IMR-90 (cell line): Measurements from ENCODE around the gene FBXW11. TPM values are rescaled to one million over a fixed set of nuclear protein-coding genes. Genes with fewer than 3 reads are reported as not detected.

Experiments used
- ATAC-seq: fragments of 200-7000 bp; cut with Tn5 transposase; 2 replicates; pipeline ENCODE4 v1.9.1; 2020; ENCODE audit warnings: low read depth, mild to moderate bottlenecking, moderate library complexity
- BruUV-seq: library from RNA; stranded (reverse); fragments of 400-500 nt; replicated peaks from 2 replicates; lab custom pipeline; 2021; lab: Mats Ljungman, UMichigan
- CTCF ChIA-PET: fragments of 300-600 bp; formaldehyde crosslinking; extraction: SDS; loops from one replicate; lab custom pipeline; 2021; ENCODE audit warnings: antibody characterized with exemption; lab: Yijun Ruan, JAX
- POLR2A ChIA-PET: fragments of 300-600 bp; sonication (Branson Sonifier 250); formaldehyde crosslinking; loops from one replicate; lab custom pipeline; 2022; ENCODE audit warnings: antibody characterized with exemption; ENCODE audit not compliant: unreplicated experiment; lab: Charles Lee
- DNase-seq: peaks from one replicate; pipeline ENCODE4 v3.0.0; 2013
- H2AFZ ChIP-seq: replicated peaks from 2 replicates; pipeline ENCODE3; 2013; ENCODE audit warnings: low read length, mild to moderate bottlenecking; ENCODE audit not compliant: poor library complexity
- H2AK5ac ChIP-seq: 2 replicates; pipeline ENCODE4 v1.6.1; 2013; ENCODE audit warnings: low read depth, low read length, inconsistent platforms
- H2AK9ac ChIP-seq: replicated peaks from 2 replicates; pipeline ENCODE3; 2013; ENCODE audit warnings: mild to moderate bottlenecking, low read depth, low read length, moderate library complexity; ENCODE audit not compliant: poor library complexity
- H2BK120ac ChIP-seq: 2 replicates; pipeline ENCODE4 v1.6.1; 2013; ENCODE audit warnings: low read depth, low read length, inconsistent platforms
- H2BK15ac ChIP-seq: 3 replicates; pipeline ENCODE4 v1.6.1; 2013; ENCODE audit warnings: low read depth, low read length, inconsistent platforms
- H2BK20ac ChIP-seq: 2 replicates; pipeline ENCODE4 v1.6.1; 2013; ENCODE audit warnings: low read depth, mild to moderate bottlenecking, inconsistent platforms, low read length, moderate library complexity
- H2BK5ac ChIP-seq: 2 replicates; pipeline ENCODE4 v1.6.1; 2013; ENCODE audit warnings: mild to moderate bottlenecking, low read depth, low read length, inconsistent platforms; ENCODE audit not compliant: poor library complexity, severe bottlenecking
- H3K14ac ChIP-seq: replicated peaks from 2 replicates; pipeline ENCODE4 v1.6.1; 2013; ENCODE audit warnings: low read depth, low read length, inconsistent platforms
- H3K18ac ChIP-seq: 2 replicates; pipeline ENCODE4 v1.6.1; 2013; ENCODE audit warnings: low read depth, low read length, control low read depth
- H3K23ac ChIP-seq: 2 replicates; pipeline ENCODE4 v1.6.1; 2013; ENCODE audit warnings: low read depth, low read length, inconsistent platforms
- H3K27ac ChIP-seq: 2 replicates; pipeline ENCODE4 v1.5.1; 2013; ENCODE audit warnings: mild to moderate bottlenecking, control low read depth, low read length; ENCODE audit not compliant: insufficient read depth
- H3K27me3 ChIP-seq: 2 replicates; pipeline ENCODE4 v1.6.1; 2013; ENCODE audit warnings: low read length; ENCODE audit not compliant: control insufficient read depth, insufficient read depth
- H3K36me3 ChIP-seq: 2 replicates; pipeline ENCODE4 v1.6.1; 2013; ENCODE audit warnings: low read length, mixed read lengths; ENCODE audit not compliant: control insufficient read depth, insufficient read depth
- H3K4ac ChIP-seq: 2 replicates; pipeline ENCODE4 v1.6.1; 2013; ENCODE audit warnings: low read depth, low read length, inconsistent platforms
- H3K4me1 ChIP-seq: 2 replicates; pipeline ENCODE4 v1.6.1; 2013; ENCODE audit warnings: low read length, mixed read lengths; ENCODE audit not compliant: control insufficient read depth, insufficient read depth
- H3K4me2 ChIP-seq: 2 replicates; pipeline ENCODE4 v1.6.1; 2013; ENCODE audit warnings: low read depth, mild to moderate bottlenecking, control low read depth, low read length, moderate library complexity
- H3K4me3 ChIP-seq: 2 replicates; pipeline ENCODE4 v1.5.1; 2013; ENCODE audit warnings: low read depth, mild to moderate bottlenecking, control low read depth, low read length, moderate library complexity; ENCODE audit not compliant: insufficient read depth
- H3K56ac ChIP-seq: 2 replicates; pipeline ENCODE4 v1.6.1; 2013; ENCODE audit warnings: low read length, inconsistent platforms; ENCODE audit not compliant: insufficient read depth; ENCODE audit errors: extremely low read depth
- H3K79me1 ChIP-seq, 2 experiments: 2 replicates each; pipeline ENCODE4 v1.6.1; 2013; ENCODE audit warnings: low read length in 2 of 2, inconsistent platforms in 1 of 2, low read depth in 1 of 2
- H3K9ac ChIP-seq: 2 replicates; pipeline ENCODE4 v1.6.1; 2013; ENCODE audit warnings: low read depth, low read length, control low read depth
- H3K9me1 ChIP-seq: 2 replicates; pipeline ENCODE4 v1.6.1; 2013; ENCODE audit warnings: low read length, inconsistent platforms; ENCODE audit not compliant: insufficient read depth
- H3K9me3 ChIP-seq: 2 replicates; pipeline ENCODE4 v1.6.1; 2013; ENCODE audit warnings: low read length; ENCODE audit not compliant: control insufficient read depth, insufficient read depth
- H4K20me1 ChIP-seq: 2 replicates; pipeline ENCODE4 v1.6.1; 2013; ENCODE audit warnings: low read length, inconsistent platforms; ENCODE audit not compliant: insufficient read depth
- H4K5ac ChIP-seq: 2 replicates; pipeline ENCODE4 v1.6.1; 2013; ENCODE audit warnings: mild to moderate bottlenecking, low read depth, low read length, control low read depth
- H4K8ac ChIP-seq, 2 experiments: 2 replicates each; pipeline ENCODE4 v1.6.1; 2013; ENCODE audit warnings: low read depth in 2 of 2, low read length in 2 of 2, control low read depth in 1 of 2, inconsistent platforms in 1 of 2
- H4K91ac ChIP-seq: 2 replicates; pipeline ENCODE4 v1.6.1; 2013; ENCODE audit warnings: low read depth, low read length, inconsistent platforms; ENCODE audit not compliant: insufficient read depth
- CEBPB ChIP-seq: IDR thresholded peaks from 2 replicates; pipeline ENCODE4 v1.6.1; 2012; ENCODE audit warnings: low read depth, low read length, improper control_type of control experiment
- CTCF ChIP-seq: conservative IDR thresholded peaks from 2 replicates; pipeline ENCODE4 v1.5.1; 2012; ENCODE audit warnings: mild to moderate bottlenecking, low read depth, low read length, improper control_type of control experiment
- MAZ ChIP-seq: IDR thresholded peaks from 2 replicates; pipeline ENCODE4 v1.6.1; 2012; ENCODE audit warnings: low read depth, mild to moderate bottlenecking, low read length, improper control_type of control experiment, moderate library complexity, borderline replicate concordance
- MXI1 ChIP-seq: IDR thresholded peaks from 2 replicates; pipeline ENCODE4 v1.6.1; 2012; ENCODE audit warnings: low read depth, mild to moderate bottlenecking, low read length, moderate library complexity, borderline replicate concordance
- NFE2L2 ChIP-seq: fragments of 150-350 bp; IDR thresholded peaks from 2 replicates; pipeline ENCODE4 v1.6.1; 2016; ENCODE audit warnings: low read depth, mild to moderate bottlenecking, low read length
- RAD21 ChIP-seq: IDR thresholded peaks from 2 replicates; pipeline ENCODE4 v1.6.1; 2012; ENCODE audit warnings: low read length, improper control_type of control experiment
- RCOR1 ChIP-seq: IDR thresholded peaks from 2 replicates; pipeline ENCODE4 v1.6.1; 2012; ENCODE audit warnings: mild to moderate bottlenecking, low read length, improper control_type of control experiment; ENCODE audit not compliant: insufficient replicate concordance
- SMC3 ChIP-seq: fragments of 150-350 bp; IDR thresholded peaks from 2 replicates; pipeline ENCODE4 v1.6.1; 2016; ENCODE audit warnings: low read depth, mild to moderate bottlenecking, antibody characterized with exemption, low read length, moderate library complexity
- USF2 ChIP-seq: fragments of 150-350 bp; IDR thresholded peaks from 2 replicates; pipeline ENCODE4 v1.6.1; 2017; ENCODE audit warnings: mild to moderate bottlenecking, antibody characterized with exemption, low read length, low read depth
- WGBS, 2 experiments: methylation state at CpG; one replicate each; pipeline versions ENCODE4 v1.1.5 to v1.1.7; 2013; ENCODE audit warnings: missing lambda C conversion rate in 2 of 2; ENCODE audit not compliant: insufficient read length in 1 of 2; ENCODE audit errors: extremely low coverage in 2 of 2; 5-methylcytosine and 5-hydroxymethylcytosine counted together
- dilution Hi-C: fragments of 300-500 bp; cut with HindIII; formaldehyde crosslinking; loops from one replicate; pipeline ENCODE4 v1.14.3; 2018; ENCODE audit warnings: low sequenced_read_pairs; ENCODE audit not compliant: unreplicated experiment
- in situ Hi-C: fragments of 300-500 bp; cut with MboI; formaldehyde crosslinking; loops from 3 replicates; pipeline ENCODE4 v1.14.3; 2019; ENCODE audit warnings: low sequenced_read_pairs, inconsistent platforms, mixed read lengths
- intact Hi-C: fragments of 100-400 bp; cut with micrococcal nuclease; formaldehyde crosslinking; loops from 2 replicates; pipeline ENCODE4 v1.10.0; 2022
- polyA plus RNA-seq, 3 experiments: library from polyadenylated mRNA; depleted of rRNA; stranded (reverse); fragments of >200 nt; gene quantifications; 2 replicates each; pipeline ENCODE4 v1.2.3, GENCODE V29; 2012; ENCODE audit warnings: low replicate concordance in 1 of 3
- total RNA-seq: library from RNA; depleted of rRNA; stranded (reverse); fragments of >200 nt; gene quantifications from 2 replicates; pipeline ENCODE4 v1.2.3, GENCODE V29; 2012

The FBXW11 gene
- total and polyA plus RNA-seq, 2 of the 4 experiments (the other 2 are of a cell fraction) = 34.3 to 97.1 TPM

- H3K4me3 ChIP-seq = no peak overlapping the region
- H2BK5ac ChIP-seq = no peak overlapping the region
- in situ Hi-C loops (no loop called here), dilution Hi-C loops (no loop called here), intact Hi-C loops (no loop called here)
- H3K56ac ChIP-seq = no peak overlapping the region
- no peak overlapping the region for H2AK9ac ChIP-seq
- no peak overlapping the region for H4K5ac ChIP-seq
- DNase-seq (no peak), ATAC-seq (no peak)
- CTCF ChIA-PET = interaction anchor here (0.7 kb wide), 1 partner anchor 469 kb away, joined by 4 read pairs; the partner anchor contains the start of gene FGF18
- H4K91ac ChIP-seq = no peak overlapping the region
- POLR2A ChIA-PET = no interaction called here
- WGBS, 2 experiments = no CpG with 5 or more reads among the region's 3 CpGs
- peaks cover 1% of the 10 kb centered on the region; the same call in 1 of the 2 replicates for H3K9me1 ChIP-seq
- H3K4me1 ChIP-seq = no peaks in the 10 kb centered on the region
- no peak overlapping the region for H3K9ac ChIP-seq
- no peak overlapping the region for H3K23ac ChIP-seq
- no peak overlapping the region for H2AFZ ChIP-seq
- TF ChIP-seq RAD21 (no peak), NFE2L2 (no peak), SMC3 (no peak), MXI1 (no peak), CTCF (no peak), MAZ (no peak), USF2 (no peak), CEBPB (no peak), RCOR1 (no peak)
- no peak overlapping the region for H3K18ac ChIP-seq
- BruUV-seq = no TSS peak
- no peaks in the 10 kb centered on the region for H3K9me3 ChIP-seq
- H3K4me2 ChIP-seq = no peak overlapping the region
- no peaks in the 10 kb centered on the region; the same call in none of the 2 replicates for H4K20me1 ChIP-seq
- H3K27ac ChIP-seq = no peak overlapping the region
- no peak overlapping the region for H3K4ac ChIP-seq
- peaks cover 15% of the 10 kb centered on the region for H3K36me3 ChIP-seq
- H3K79me1 ChIP-seq = peaks cover 6 to 13% of the 10 kb centered on the region in 2 experiments; a peak in 3 of 4 replicates
- H3K14ac ChIP-seq = no peak overlapping the region
- H2BK120ac ChIP-seq = no peak overlapping the region
- H3K27me3 ChIP-seq = no peaks in the 10 kb centered on the region
- H2BK20ac ChIP-seq = no peak overlapping the region
- H2BK15ac ChIP-seq = no peak overlapping the region
- no peak overlapping the region for H2AK5ac ChIP-seq
- H4K8ac ChIP-seq = no peak overlapping the region
Observed at GRCh38 chr5:171888051-171888481, 118.4 kb downstream of the FBXW11 start.
